Breast epithelium (tissue), 3 donors: ENCODE results near the gene MRPL52.

Experiments used
- CTCF ChIP-seq, 3 donors: fragments of 450-650 bp; IDR thresholded peaks; one replicate each; pipeline ENCODE4 v1.5.1; 2016 to 2017; ENCODE audit warnings: antibody characterized with exemption in 3 of 3, mild to moderate bottlenecking in 3 of 3, moderate library complexity in 3 of 3
- POLR2A ChIP-seq: fragments of 450-650 bp; IDR thresholded peaks from one replicate; pipeline ENCODE4 v1.6.1; 2016; ENCODE audit warnings: antibody characterized with exemption, mild to moderate bottlenecking, moderate library complexity

GRCh38 chr14:22845821-22846625, 16.3 kb downstream of the MRPL52 start:
- TF ChIP-seq POLR2A (no peak), CTCF (IDR thresholded peaks at IDR 0.05) (no peak)
